Gastroesophageal sphincter (tissue), 4 donors: Measurements from ENCODE around the gene PYDC2. TPM values are rescaled to one million over a fixed set of nuclear protein-coding genes. Genes with fewer than 3 reads are reported as not detected.

ENCODE experiments used
- ATAC-seq: fragments of 150-250 bp; one replicate; pipeline ENCODE4 v1.9.1; 2016; ENCODE audit warnings: mild to moderate bottlenecking, moderate library complexity
- H3K27ac ChIP-seq, 4 donors: fragments of 200-600 bp; sonication (generic) in 3 of 4; 1 replicate in 3 of 4; 2 replicates in 1 of 4; pipeline ENCODE4 v1.5.1; 2016 to 2019
- H3K27me3 ChIP-seq: fragments of 200-600 bp; sonication (generic); one replicate; pipeline ENCODE4 v1.5.1; 2019
- H3K36me3 ChIP-seq, 2 donors: fragments of 200-600 bp; sonication (generic); one replicate each; pipeline ENCODE4 v1.5.1; 2019; ENCODE audit warnings: control low read depth in 1 of 2
- H3K4me1 ChIP-seq, 3 donors: fragments of 200-600 bp; sonication (generic); 1 replicate in 2 of 3; 2 replicates in 1 of 3; pipeline ENCODE4 v1.5.1; 2016 to 2019; ENCODE audit warnings: control low read depth in 2 of 3
- H3K4me3 ChIP-seq, 2 donors: fragments of 200-600 bp; sonication (generic); one replicate each; pipeline ENCODE4 v1.5.1; 2019; ENCODE audit warnings: mild to moderate bottlenecking in 1 of 2, moderate library complexity in 1 of 2
- H3K9me3 ChIP-seq, 3 donors: fragments of 200-600 bp; sonication (generic); one replicate each; pipeline ENCODE4 v1.5.1; 2017 to 2019; ENCODE audit warnings: control low read depth in 2 of 3
- CTCF ChIP-seq, 4 experiments: fragments of 200-600 bp in 2 of 4; fragments of 450-650 bp in 2 of 4; sonication (generic) in 1 of 4; IDR thresholded peaks; one replicate each; pipeline ENCODE4 v1.5.1; 2017 to 2019; ENCODE audit warnings: antibody characterized with exemption in 4 of 4, mild to moderate bottlenecking in 2 of 4, moderate library complexity in 2 of 4
- EP300 ChIP-seq: sonication (generic); formaldehyde crosslinking; IDR thresholded peaks from one replicate; pipeline ENCODE4 v1.6.1; 2017; ENCODE audit warnings: antibody characterized with exemption, mild to moderate bottlenecking
- POLR2A ChIP-seq, 2 donors: fragments of 450-650 bp; IDR thresholded peaks; one replicate each; pipeline ENCODE4 v1.6.1; 2017; ENCODE audit warnings: antibody characterized with exemption in 2 of 2, mild to moderate bottlenecking in 2 of 2, moderate library complexity in 1 of 2
- POLR2AphosphoS5 ChIP-seq: sonication (generic); formaldehyde crosslinking; IDR thresholded peaks from one replicate; pipeline ENCODE4 v1.6.1; 2017; ENCODE audit warnings: antibody characterized with exemption
- WGBS, 2 donors: methylation state at CpG; one replicate each; pipeline ENCODE4 v1.1.5; 2018; ENCODE audit warnings: low coverage in 1 of 2; 5-methylcytosine and 5-hydroxymethylcytosine counted together
- total RNA-seq, 4 donors: library from RNA; depleted of rRNA; stranded (reverse); fragments of >200 nt; gene quantifications; one replicate each; pipeline ENCODE4 v1.1.0, GENCODE V29; 2016

The PYDC2 gene
- total RNA-seq, result not detected

GRCh38 chr3:191461113-191461595 is at the start of gene PYDC2:
PYDC2 (plus strand) TSS chr3:191461163; CDS start chr3:191461163, 0 bp downstream.
- no peaks in the 10 kb centered on the region for H3K4me1 ChIP-seq
- H3K27me3 ChIP-seq, result no peaks in the 10 kb centered on the region
- H3K4me3 ChIP-seq, result no peak within 1 kb of the TSS
- no peak for ATAC-seq
- no peak within 1 kb of the TSS for H3K27ac ChIP-seq
- H3K9me3 ChIP-seq, result no peaks in the 10 kb centered on the region
- TF ChIP-seq POLR2A (IDR thresholded peaks at IDR 0.05), result no peak
- TF ChIP-seq POLR2AphosphoS5, result no peak
- no peak for TF ChIP-seq CTCF (IDR thresholded peaks at IDR 0.05)
- TF ChIP-seq EP300, result no peak
- H3K36me3 ChIP-seq, result no peaks in the 10 kb centered on the region
- WGBS, 2 donors, result 33 to 100% methylated on average over 2 of the region's 3 CpGs

DNA sequence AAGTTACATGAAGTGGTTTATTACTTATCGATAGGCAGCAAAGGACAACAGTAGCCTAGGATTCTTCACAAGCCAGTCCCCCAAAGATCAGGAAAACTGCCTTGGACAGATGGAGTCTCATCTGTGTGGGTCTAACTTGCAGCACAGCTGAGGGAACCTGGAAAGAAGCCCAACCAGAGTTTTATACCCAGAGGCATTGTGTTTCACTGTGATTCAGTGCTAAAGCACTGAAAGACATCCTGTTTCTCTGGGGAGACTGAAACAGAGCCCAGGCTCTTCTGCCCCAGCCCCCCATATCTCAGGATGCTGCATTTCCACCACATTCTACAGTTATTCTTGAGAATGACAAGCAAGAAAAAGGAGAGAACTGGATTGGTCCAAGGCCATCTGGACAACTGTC is 48.2 kb upstream of the PYDC2 start:
- Histone ChIP-seq H3K4me1 (no peaks in the 10 kb centered on the region), H3K9me3 (peaks cover 0 to 9% (median 0%) of the 10 kb centered on the region in 3 donors), H3K27me3 (no peaks in the 10 kb centered on the region), H3K4me3 (no peak overlapping the region), H3K36me3 (no peaks in the 10 kb centered on the region), H3K27ac (no peak overlapping the region)
- no peak for ATAC-seq
- TF ChIP-seq POLR2AphosphoS5 (no peak), CTCF (IDR thresholded peaks at IDR 0.05) (no peak), EP300 (no peak), POLR2A (IDR thresholded peaks at IDR 0.05) (no peak)
- WGBS, 2 donors, result 67% methylated on average over 1 of the region's 1 CpG

DNA sequence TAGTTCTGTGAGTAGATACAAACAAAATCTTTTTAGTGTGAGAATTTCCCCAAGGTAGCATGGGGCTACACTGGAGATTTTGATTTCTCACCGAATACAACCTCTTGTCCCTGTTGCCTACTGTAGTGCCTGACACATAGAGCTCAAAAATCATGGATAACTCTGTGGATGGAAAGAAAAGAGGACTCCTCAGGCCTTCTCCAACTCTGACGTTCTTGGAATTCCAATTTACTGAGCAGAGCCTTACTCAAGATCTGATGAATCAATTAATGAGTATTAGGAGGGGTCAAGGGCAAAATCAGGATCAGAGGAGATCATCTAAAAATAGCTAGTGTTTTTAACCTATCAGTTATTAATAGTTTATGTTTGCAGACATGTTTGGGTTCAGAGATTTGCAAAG is 46.7 kb upstream of the PYDC2 start:
- Histone ChIP-seq H3K27ac (no peak overlapping the region), H3K36me3 (no peaks in the 10 kb centered on the region), H3K4me3 (no peak overlapping the region), H3K9me3 (peaks cover 0 to 9% (median 0%) of the 10 kb centered on the region in 3 donors), H3K27me3 (no peaks in the 10 kb centered on the region), H3K4me1 (no peaks in the 10 kb centered on the region)
- no peak for ATAC-seq
- TF ChIP-seq POLR2AphosphoS5 (no peak), EP300 (no peak), POLR2A (IDR thresholded peaks at IDR 0.05) (no peak), CTCF (IDR thresholded peaks at IDR 0.05) (no peak)
- 12 to 30% methylated on average over 2 of the region's 2 CpGs for WGBS, 2 donors

DNA sequence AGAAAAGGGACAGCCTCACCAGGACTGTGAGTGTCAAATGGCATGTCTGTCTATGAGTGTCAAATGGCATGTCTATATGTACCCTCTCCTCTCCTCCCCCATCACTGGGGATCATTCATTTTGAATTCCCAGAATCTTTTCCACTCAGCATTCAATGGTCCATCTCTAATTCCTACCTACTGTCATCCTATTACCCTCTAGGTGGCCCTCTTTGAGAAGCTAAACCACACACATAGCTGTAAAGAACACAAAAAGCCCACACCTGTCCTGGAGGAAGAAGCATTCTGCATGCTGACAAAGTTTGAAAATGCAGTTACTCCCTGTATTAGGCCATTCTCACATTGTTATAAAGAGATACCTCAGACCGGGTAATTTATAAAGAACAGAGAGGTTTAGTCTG is 46.2 kb upstream of the PYDC2 start:
- Histone ChIP-seq H3K27me3 (no peaks in the 10 kb centered on the region), H3K36me3 (no peaks in the 10 kb centered on the region), H3K9me3 (peaks cover 0 to 6% (median 0%) of the 10 kb centered on the region in 3 donors), H3K27ac (no peak overlapping the region), H3K4me1 (no peaks in the 10 kb centered on the region), H3K4me3 (no peak overlapping the region)
- no peak for ATAC-seq
- TF ChIP-seq POLR2AphosphoS5 (no peak), EP300 (no peak), POLR2A (IDR thresholded peaks at IDR 0.05) (no peak), CTCF (IDR thresholded peaks at IDR 0.05) (no peak)
- 100% methylated on average over 1 of the region's 1 CpG; no CpG with 5 or more reads in 1 of the 2 donors for WGBS, 2 donors

DNA sequence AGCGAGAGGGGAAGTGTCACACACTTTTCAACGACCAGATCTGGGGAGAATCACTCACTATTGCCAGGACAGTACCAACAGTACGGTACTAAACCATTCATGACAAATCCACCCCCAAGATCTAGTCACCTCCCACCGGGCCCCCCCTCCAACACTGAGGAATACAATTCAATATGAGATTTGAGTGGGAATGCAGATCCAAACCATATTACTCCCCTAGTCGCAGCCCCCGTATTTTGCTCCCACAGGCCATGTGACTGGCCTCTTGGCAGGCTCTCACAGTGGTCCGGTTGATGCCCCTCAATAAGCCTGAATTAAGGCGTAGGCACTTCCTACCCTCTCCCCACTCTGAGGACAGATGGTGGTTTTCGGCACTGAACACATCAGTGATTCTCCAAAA is 45.4 kb upstream of the PYDC2 start:
- 83 to 93% methylated on average over 3 to 6 of the region's 9 CpGs for WGBS, 2 donors

More for the DNA sequence above, 45.4 kb upstream of the PYDC2 start:
- Histone ChIP-seq H3K4me1 (no peaks in the 10 kb centered on the region), H3K4me3 (no peak overlapping the region), H3K9me3 (no peaks in the 10 kb centered on the region), H3K36me3 (no peaks in the 10 kb centered on the region), H3K27me3 (no peaks in the 10 kb centered on the region), H3K27ac (no peak overlapping the region)
- no peak for ATAC-seq
- no peak for TF ChIP-seq EP300
- no peak for TF ChIP-seq POLR2A (IDR thresholded peaks at IDR 0.05)
- TF ChIP-seq POLR2AphosphoS5, result no peak
- TF ChIP-seq CTCF (IDR thresholded peaks at IDR 0.05), result no peak
